Vagina (tissue), 2 donors: ENCODE data around the gene BAG5.

ENCODE experiments used
- POLR2A ChIP-seq, 2 donors: fragments of 450-650 bp; IDR thresholded peaks; one replicate each; pipeline ENCODE4 v1.6.1; 2017; ENCODE audit warnings: antibody characterized with exemption in 2 of 2, mild to moderate bottlenecking in 2 of 2, moderate library complexity in 2 of 2
- POLR2AphosphoS5 ChIP-seq, 2 donors: sonication (generic); formaldehyde crosslinking; IDR thresholded peaks; one replicate each; pipeline ENCODE4 v1.9.0; 2017; ENCODE audit warnings: antibody characterized with exemption in 2 of 2, mild to moderate bottlenecking in 2 of 2, low read depth in 1 of 2; ENCODE audit not compliant: insufficient read depth in 1 of 2
- TF ChIP-seq, protein P1 (sequence below), 3 experiments: fragments of 450-650 bp in 2 of 3; fragments of 200-600 bp in 1 of 3; sonication (generic) in 1 of 3; IDR thresholded peaks; one replicate each; pipeline ENCODE4 v1.5.1; 2017 to 2019; ENCODE audit warnings: antibody characterized with exemption in 3 of 3, mild to moderate bottlenecking in 2 of 3, moderate library complexity in 2 of 3

GRCh38 chr14:103549361-103550311 is 12.8 kb downstream of the BAG5 start:
- TF ChIP-seq, protein P1, sequence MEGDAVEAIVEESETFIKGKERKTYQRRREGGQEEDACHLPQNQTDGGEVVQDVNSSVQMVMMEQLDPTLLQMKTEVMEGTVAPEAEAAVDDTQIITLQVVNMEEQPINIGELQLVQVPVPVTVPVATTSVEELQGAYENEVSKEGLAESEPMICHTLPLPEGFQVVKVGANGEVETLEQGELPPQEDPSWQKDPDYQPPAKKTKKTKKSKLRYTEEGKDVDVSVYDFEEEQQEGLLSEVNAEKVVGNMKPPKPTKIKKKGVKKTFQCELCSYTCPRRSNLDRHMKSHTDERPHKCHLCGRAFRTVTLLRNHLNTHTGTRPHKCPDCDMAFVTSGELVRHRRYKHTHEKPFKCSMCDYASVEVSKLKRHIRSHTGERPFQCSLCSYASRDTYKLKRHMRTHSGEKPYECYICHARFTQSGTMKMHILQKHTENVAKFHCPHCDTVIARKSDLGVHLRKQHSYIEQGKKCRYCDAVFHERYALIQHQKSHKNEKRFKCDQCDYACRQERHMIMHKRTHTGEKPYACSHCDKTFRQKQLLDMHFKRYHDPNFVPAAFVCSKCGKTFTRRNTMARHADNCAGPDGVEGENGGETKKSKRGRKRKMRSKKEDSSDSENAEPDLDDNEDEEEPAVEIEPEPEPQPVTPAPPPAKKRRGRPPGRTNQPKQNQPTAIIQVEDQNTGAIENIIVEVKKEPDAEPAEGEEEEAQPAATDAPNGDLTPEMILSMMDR (IDR thresholded peaks at IDR 0.05) = no peak
- no peak for TF ChIP-seq POLR2A (IDR thresholded peaks at IDR 0.05)
- TF ChIP-seq POLR2AphosphoS5 (IDR thresholded peaks at IDR 0.05; ENCODE audit: insufficient read depth in 1 of 2, low read depth in 1 of 2) = no peak
